Panc1 (cell line): Measurements from ENCODE around the gene SNX3. TPM values are rescaled to one million over a fixed set of nuclear protein-coding genes. Genes with fewer than 3 reads are reported as not detected.

Experiments used
- ATAC-seq: fragments of 200-7000 bp; cut with Tn5 transposase; 2 replicates; pipeline ENCODE4 v1.9.1; 2020; ENCODE audit warnings: mild to moderate bottlenecking, moderate library complexity
- BruUV-seq: library from RNA; stranded (reverse); fragments of 400-500 nt; replicated peaks from 2 replicates; lab custom pipeline; 2021; lab: Mats Ljungman, UMichigan
- CTCF ChIA-PET: fragments of 300-600 bp; sonication (Branson Sonifier 250); formaldehyde crosslinking; loops from one replicate; lab custom pipeline; 2022; ENCODE audit warnings: antibody characterized with exemption; lab: Charles Lee
- POLR2A ChIA-PET: fragments of 300-600 bp; sonication (Branson Sonifier 250); formaldehyde crosslinking; loops from one replicate; lab custom pipeline; 2022; ENCODE audit warnings: antibody characterized with exemption; lab: Charles Lee
- DNase-seq: peaks from one replicate; pipeline ENCODE4 v3.0.0-alpha.2; 2010; ENCODE audit warnings: low read depth, low spot score
- H3K27ac ChIP-seq: 2 replicates; pipeline ENCODE4 v1.5.1; 2011; ENCODE audit warnings: mild to moderate bottlenecking, low read length, inconsistent platforms
- H3K27me3 ChIP-seq: fragments of 200-500 bp; sonication (Bioruptor generic); 2 replicates; pipeline ENCODE4 v1.6.0; 2014; ENCODE audit warnings: low read length, inconsistent platforms; ENCODE audit not compliant: control insufficient read depth, insufficient read depth
- H3K36me3 ChIP-seq: fragments of 200-500 bp; sonication (Bioruptor generic); 2 replicates; pipeline ENCODE4 v1.5.1; 2014; ENCODE audit warnings: inconsistent platforms, mild to moderate bottlenecking, low read length, moderate library complexity; ENCODE audit not compliant: control insufficient read depth, insufficient read depth
- H3K4me1 ChIP-seq: 2 replicates; pipeline ENCODE4 v1.5.1; 2011; ENCODE audit warnings: inconsistent platforms, mild to moderate bottlenecking, low read length, moderate library complexity; ENCODE audit not compliant: control insufficient read depth, insufficient read depth
- H3K4me3 ChIP-seq, 2 experiments: 2 replicates each; pipeline ENCODE4 v1.5.1; 2011 to 2012; ENCODE audit warnings: low read depth in 2 of 2, low read length in 2 of 2, mild to moderate bottlenecking in 2 of 2, inconsistent platforms in 1 of 2, moderate library complexity in 1 of 2
- H3K9me3 ChIP-seq: fragments of 200-500 bp; sonication (Bioruptor generic); 2 replicates; pipeline ENCODE4 v1.5.1; 2014; ENCODE audit warnings: low read depth, mild to moderate bottlenecking, inconsistent platforms, low read length, moderate library complexity; ENCODE audit not compliant: control insufficient read depth, insufficient read depth
- POLR2AphosphoS5 ChIP-seq: IDR thresholded peaks from 2 replicates; pipeline ENCODE4 v1.6.1; 2012; ENCODE audit warnings: mild to moderate bottlenecking, low read depth, low read length, moderate library complexity
- REST ChIP-seq, 2 experiments: IDR thresholded peaks; 2 replicates each; pipeline ENCODE4 v1.6.1; 2011 to 2012; ENCODE audit warnings: low read depth in 2 of 2, control low read depth in 1 of 2, low read length in 1 of 2, mild to moderate bottlenecking in 1 of 2, moderate library complexity in 1 of 2; ENCODE audit not compliant: insufficient read depth in 1 of 2
- SIN3A ChIP-seq: IDR thresholded peaks from 2 replicates; pipeline ENCODE4 v1.6.1; 2012; ENCODE audit warnings: low read depth, mild to moderate bottlenecking, low read length, moderate library complexity, borderline replicate concordance; ENCODE audit not compliant: insufficient read depth
- TCF7L2 ChIP-seq: IDR thresholded peaks from 2 replicates; pipeline ENCODE4 v1.6.1; 2011; ENCODE audit warnings: mild to moderate bottlenecking, low read depth, low read length, inconsistent platforms
- in situ Hi-C: cut with HindIII; loops from 2 replicates; pipeline ENCODE4 v1.10.0; 2016; ENCODE audit warnings: low sequenced_read_pairs, low pct_unique_long_range_greater_than_20kb
- intact Hi-C: fragments of 100-400 bp; cut with micrococcal nuclease; formaldehyde crosslinking; loops from one replicate; pipeline ENCODE4 v1.10.0; 2022; ENCODE audit not compliant: unreplicated experiment
- total RNA-seq: library from RNA; stranded (reverse); gene quantifications from one replicate; pipeline ENCODE4 v1.2.1, GENCODE V29; 2021; ENCODE audit not compliant: unreplicated experiment
- TF ChIP-seq, protein P1 (sequence below): fragments of 450-650 bp; IDR thresholded peaks from 2 replicates; pipeline ENCODE4 v1.5.1; 2017; ENCODE audit warnings: mild to moderate bottlenecking

The SNX3 gene
- total RNA-seq, 1 experiment from 2014 or later = 223 TPM

DNA sequence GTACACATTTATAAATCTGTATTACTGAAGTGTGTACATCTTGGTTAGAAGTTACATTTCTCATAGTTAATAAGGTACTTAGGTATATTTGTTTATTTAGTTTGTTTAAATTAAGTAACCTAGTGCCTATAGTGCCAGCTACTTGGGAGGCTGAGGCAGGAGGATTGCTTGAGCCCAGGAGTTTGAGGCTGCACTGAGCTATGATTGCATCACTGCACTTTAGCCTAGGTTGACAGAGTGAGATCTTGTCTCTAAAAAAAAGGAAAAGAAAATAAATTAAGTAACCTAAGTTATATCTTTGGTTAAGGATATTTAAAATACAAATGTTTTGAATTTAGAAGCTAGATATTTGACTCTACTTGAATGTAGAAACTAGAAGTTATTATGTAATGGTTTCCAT is 24.5 kb upstream of the SNX3 start:
- no peaks in the 10 kb centered on the region for H3K36me3 ChIP-seq
- no peaks in the 10 kb centered on the region for H3K9me3 ChIP-seq
- no peaks in the 10 kb centered on the region for H3K27me3 ChIP-seq
- BruUV-seq = no TSS peak
- DNase-seq = no peak
- no peak overlapping the region for H3K4me3 ChIP-seq
- ChIA-PET POLR2A (interaction anchor here (0.7 kb wide), 1 partner anchor 21 kb away, joined by 3 read pairs; no protein-coding TSS in a partner anchor), CTCF (interaction anchor here (0.6 kb wide), 1 partner anchor 195 kb away, joined by 3 read pairs; no protein-coding TSS in a partner anchor)
- no peak for ATAC-seq
- intact Hi-C loops = no loop called here
- no peak overlapping the region for H3K27ac ChIP-seq
- TF ChIP-seq POLR2AphosphoS5 = no peak
- no peak for TF ChIP-seq REST (IDR thresholded peaks at IDR 0.05; ENCODE audit: insufficient read depth in 1 of 2, low read depth in 2 of 2, low read length in 1 of 2)
- TF ChIP-seq, protein P1, sequence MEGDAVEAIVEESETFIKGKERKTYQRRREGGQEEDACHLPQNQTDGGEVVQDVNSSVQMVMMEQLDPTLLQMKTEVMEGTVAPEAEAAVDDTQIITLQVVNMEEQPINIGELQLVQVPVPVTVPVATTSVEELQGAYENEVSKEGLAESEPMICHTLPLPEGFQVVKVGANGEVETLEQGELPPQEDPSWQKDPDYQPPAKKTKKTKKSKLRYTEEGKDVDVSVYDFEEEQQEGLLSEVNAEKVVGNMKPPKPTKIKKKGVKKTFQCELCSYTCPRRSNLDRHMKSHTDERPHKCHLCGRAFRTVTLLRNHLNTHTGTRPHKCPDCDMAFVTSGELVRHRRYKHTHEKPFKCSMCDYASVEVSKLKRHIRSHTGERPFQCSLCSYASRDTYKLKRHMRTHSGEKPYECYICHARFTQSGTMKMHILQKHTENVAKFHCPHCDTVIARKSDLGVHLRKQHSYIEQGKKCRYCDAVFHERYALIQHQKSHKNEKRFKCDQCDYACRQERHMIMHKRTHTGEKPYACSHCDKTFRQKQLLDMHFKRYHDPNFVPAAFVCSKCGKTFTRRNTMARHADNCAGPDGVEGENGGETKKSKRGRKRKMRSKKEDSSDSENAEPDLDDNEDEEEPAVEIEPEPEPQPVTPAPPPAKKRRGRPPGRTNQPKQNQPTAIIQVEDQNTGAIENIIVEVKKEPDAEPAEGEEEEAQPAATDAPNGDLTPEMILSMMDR = no peak
- no peak for TF ChIP-seq SIN3A
- TF ChIP-seq TCF7L2 = no peak
- in situ Hi-C loops = no loop called here
- no peaks in the 10 kb centered on the region for H3K4me1 ChIP-seq

GRCh38 chr6:108277831-108278230 is 17.0 kb upstream of the SNX3 start:
- Histone ChIP-seq H3K36me3 (no peaks in the 10 kb centered on the region), H3K4me1 (no peaks in the 10 kb centered on the region), H3K27me3 (no peaks in the 10 kb centered on the region), H3K9me3 (no peaks in the 10 kb centered on the region), H3K27ac (no peak overlapping the region), H3K4me3 (no peak overlapping the region)
- TF ChIP-seq POLR2AphosphoS5 = no peak
- TF ChIP-seq, protein P1 = no peak
- TF ChIP-seq TCF7L2 = no peak
- TF ChIP-seq REST (IDR thresholded peaks at IDR 0.05; ENCODE audit: insufficient read depth in 1 of 2, low read depth in 2 of 2, low read length in 1 of 2) = no peak
- no peak for TF ChIP-seq SIN3A
- ATAC-seq (no peak), DNase-seq (no peak)
- in situ Hi-C loops = no loop called here
- CTCF ChIA-PET = no interaction called here
- intact Hi-C loops = no loop called here
- BruUV-seq = no TSS peak
- POLR2A ChIA-PET = no interaction called here
